ENCODE measurements around the gene RIC1.
"Not testable (repeated sequence)": the region's sequence is repeated elsewhere in the genome, so short reads cannot be mapped to it uniquely, and the experiment has no call there.

RIC1 gene, protein sequence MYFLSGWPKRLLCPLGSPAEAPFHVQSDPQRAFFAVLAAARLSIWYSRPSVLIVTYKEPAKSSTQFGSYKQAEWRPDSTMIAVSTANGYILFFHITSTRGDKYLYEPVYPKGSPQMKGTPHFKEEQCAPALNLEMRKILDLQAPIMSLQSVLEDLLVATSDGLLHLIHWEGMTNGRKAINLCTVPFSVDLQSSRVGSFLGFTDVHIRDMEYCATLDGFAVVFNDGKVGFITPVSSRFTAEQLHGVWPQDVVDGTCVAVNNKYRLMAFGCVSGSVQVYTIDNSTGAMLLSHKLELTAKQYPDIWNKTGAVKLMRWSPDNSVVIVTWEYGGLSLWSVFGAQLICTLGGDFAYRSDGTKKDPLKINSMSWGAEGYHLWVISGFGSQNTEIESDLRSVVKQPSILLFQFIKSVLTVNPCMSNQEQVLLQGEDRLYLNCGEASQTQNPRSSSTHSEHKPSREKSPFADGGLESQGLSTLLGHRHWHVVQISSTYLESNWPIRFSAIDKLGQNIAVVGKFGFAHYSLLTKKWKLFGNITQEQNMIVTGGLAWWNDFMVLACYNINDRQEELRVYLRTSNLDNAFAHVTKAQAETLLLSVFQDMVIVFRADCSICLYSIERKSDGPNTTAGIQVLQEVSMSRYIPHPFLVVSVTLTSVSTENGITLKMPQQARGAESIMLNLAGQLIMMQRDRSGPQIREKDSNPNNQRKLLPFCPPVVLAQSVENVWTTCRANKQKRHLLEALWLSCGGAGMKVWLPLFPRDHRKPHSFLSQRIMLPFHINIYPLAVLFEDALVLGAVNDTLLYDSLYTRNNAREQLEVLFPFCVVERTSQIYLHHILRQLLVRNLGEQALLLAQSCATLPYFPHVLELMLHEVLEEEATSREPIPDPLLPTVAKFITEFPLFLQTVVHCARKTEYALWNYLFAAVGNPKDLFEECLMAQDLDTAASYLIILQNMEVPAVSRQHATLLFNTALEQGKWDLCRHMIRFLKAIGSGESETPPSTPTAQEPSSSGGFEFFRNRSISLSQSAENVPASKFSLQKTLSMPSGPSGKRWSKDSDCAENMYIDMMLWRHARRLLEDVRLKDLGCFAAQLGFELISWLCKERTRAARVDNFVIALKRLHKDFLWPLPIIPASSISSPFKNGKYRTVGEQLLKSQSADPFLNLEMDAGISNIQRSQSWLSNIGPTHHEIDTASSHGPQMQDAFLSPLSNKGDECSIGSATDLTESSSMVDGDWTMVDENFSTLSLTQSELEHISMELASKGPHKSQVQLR (N-terminal part only)

DNA sequence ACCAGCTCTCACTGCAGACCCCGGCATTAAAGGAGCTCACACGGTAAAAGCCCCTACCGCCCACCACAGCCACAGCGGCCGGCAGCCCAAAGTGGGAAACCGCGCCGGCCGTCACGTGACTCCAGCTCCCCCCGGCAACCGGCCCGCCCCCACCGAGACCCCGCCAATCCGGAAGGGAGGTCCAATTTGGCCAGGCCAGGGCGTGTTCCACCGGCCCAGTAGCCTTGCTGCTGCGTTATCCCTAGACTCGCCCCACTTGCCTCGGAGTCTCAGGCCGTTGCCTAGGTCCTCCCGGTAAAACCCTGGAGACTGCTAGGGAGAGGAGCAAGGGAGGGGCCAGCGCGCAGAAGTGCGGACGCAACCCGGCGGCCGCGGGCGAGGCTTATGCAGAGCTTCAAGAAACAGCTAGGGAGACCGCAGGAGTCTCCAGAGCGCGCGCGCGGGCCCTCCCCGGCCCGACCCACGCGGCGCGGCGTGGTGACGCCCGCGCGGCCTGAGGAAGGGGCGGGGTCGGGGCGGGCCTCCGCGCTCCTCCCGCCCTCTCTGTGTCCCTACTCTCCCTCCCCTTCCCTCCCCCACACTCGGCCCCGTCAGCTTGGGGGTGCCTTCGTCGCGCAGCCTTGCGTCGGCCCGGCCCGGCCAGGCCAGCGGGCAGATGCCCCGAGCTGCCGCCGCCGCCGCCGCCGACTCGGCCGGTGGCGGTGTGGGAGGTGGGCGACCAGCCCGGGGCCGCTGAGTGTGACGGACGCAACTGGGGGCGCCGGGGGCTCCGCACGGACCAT is at the start of gene RIC1:
RIC1 (plus strand) TSS at position 578 of the 782 bp plus-strand sequence; CDS start at position 781, 203 bp downstream.
- peak; percentile 98 for DNase-seq (ENCODE audit: low spot score)
- TF ChIP-seq, protein P1, sequence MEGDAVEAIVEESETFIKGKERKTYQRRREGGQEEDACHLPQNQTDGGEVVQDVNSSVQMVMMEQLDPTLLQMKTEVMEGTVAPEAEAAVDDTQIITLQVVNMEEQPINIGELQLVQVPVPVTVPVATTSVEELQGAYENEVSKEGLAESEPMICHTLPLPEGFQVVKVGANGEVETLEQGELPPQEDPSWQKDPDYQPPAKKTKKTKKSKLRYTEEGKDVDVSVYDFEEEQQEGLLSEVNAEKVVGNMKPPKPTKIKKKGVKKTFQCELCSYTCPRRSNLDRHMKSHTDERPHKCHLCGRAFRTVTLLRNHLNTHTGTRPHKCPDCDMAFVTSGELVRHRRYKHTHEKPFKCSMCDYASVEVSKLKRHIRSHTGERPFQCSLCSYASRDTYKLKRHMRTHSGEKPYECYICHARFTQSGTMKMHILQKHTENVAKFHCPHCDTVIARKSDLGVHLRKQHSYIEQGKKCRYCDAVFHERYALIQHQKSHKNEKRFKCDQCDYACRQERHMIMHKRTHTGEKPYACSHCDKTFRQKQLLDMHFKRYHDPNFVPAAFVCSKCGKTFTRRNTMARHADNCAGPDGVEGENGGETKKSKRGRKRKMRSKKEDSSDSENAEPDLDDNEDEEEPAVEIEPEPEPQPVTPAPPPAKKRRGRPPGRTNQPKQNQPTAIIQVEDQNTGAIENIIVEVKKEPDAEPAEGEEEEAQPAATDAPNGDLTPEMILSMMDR (IDR thresholded peaks at IDR 0.05; ENCODE audit: extremely low read depth, missing control alignments), result no peak

DNA sequence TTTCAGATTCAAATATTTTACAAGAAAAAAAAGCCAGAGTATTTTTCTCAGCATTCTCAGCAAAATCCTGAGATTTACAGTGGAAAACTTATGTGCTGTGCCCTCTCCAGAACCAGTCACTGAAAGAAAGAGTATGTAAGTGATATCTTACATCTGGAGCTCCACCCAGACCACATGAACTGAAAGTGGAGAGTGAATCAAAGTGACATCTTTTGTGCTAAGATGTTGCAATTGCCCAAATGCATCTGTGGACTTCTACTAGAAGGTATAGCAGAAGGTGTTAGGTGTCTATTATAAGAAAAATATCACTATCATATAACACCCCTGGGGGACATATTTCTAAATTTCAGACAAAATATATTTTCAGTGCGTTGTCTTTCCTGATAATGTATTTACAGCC is 49.0 kb upstream of the RIC1 start:
- TF ChIP-seq, protein P1 (IDR thresholded peaks at IDR 0.05; ENCODE audit: extremely low read depth, missing control alignments), result no peak
- DNase-seq (ENCODE audit: low spot score), result no peak

DNA sequence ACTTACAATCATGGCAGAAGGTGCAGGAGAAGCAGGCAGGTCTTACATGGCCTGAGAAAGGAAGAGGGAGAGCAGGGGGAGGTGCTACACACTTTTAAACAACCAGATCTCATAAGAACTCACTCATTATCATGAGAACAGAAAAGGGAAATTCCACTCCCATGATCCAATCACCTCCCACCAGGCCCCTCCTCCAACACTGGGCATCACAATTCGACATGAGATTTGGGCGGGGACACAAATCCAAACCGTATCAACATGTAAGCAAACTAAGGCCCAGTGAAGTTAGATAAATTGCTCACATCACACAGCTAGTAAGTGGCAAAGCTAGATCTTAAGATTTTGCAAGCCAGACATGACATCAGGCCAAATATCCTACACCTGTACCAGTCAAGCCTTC is 48.3 kb upstream of the RIC1 start:
- DNase-seq (ENCODE audit: low spot score), result no peak
- TF ChIP-seq, protein P1 (IDR thresholded peaks at IDR 0.05; ENCODE audit: extremely low read depth, missing control alignments), result no peak

DNA sequence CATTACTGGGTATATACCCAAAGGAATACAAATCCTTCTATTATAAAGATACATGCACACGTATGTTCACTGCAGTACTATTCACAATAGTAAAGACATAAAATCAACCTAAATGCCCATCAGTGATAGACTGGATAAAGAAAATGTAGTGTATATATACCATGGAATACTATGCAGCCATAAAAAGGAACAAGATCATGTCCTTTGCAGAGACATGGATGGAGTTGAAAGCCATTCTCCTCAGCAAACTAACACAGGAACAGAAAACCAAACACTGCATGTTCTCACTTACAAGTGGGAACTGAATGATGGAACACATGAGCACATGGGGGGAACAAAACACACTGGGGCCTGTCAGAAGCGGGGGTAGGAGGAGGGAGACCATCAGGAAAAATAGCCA is 47.2 kb upstream of the RIC1 start:
- DNase-seq (ENCODE audit: low spot score), result not testable (repeated sequence)

DNA sequence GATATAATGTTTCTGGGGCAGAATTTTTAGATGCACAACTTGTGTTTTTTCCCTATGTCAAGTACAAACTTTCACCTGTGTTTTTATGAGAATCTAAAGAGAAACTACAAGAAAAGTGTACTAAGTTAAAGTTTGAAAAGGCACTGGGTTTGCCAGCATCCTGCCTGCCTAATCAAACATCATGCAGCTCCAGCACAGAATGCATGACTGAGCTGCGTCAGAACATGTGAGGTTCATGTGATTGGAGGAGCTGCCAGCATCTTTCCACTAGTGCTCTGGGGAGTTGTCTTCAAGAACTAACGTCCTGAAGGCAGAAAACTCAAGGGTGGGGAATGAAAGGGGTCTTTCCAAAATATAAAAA is 46.1 kb upstream of the RIC1 start:
- TF ChIP-seq, protein P1 (IDR thresholded peaks at IDR 0.05; ENCODE audit: extremely low read depth, missing control alignments), result no peak
- DNase-seq (ENCODE audit: low spot score), result peak; percentile 49

DNA sequence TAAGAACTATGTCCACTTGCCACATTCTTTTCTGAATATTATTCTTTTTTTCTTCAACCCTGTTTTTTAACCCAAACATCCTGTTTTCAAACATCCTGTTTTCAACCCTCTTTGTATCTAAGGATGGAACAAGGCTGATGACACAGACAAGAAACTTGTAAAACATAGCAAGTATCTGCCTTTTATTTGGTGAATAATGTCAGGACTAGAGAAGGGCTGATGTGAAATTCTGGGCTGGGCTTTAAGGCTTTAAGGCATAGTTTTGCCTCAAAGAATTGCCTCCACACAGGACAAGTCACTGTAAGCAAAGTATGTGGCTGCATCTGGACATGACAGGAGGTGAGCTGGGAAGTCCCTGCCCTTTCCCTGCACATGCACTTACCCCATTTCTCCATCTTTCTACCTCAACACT is 42.5 kb upstream of the RIC1 start:
- TF ChIP-seq, protein P1 (IDR thresholded peaks at IDR 0.05; ENCODE audit: extremely low read depth, missing control alignments), result no peak
- DNase-seq (ENCODE audit: low spot score), result peak; percentile 34

DNA sequence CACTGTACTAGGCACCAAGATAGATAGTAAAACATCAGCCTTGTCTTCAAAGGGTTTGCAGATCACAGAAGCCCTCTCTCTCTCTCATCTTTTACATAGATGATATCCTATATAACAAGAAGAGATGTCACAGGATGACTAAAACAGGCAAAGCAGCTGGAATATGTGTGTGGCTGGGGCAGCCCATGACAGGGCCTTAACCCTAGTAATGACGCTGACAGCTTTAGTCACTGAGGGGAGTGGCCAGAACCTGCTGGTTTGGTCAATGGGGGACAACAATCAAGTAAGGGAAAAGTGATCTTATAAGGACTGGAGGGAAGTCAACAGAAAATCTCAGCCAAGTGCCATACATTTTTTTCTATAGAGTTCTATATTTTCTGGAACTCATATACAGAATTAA is 41.9 kb upstream of the RIC1 start:
- DNase-seq (ENCODE audit: low spot score), result no peak

More for the DNA sequence above, 41.9 kb upstream of the RIC1 start:
- TF ChIP-seq, protein P1 (IDR thresholded peaks at IDR 0.05; ENCODE audit: extremely low read depth, missing control alignments), result no peak

Data from GM20000 (cell line).